Measurements from ENCODE around the gene CEP20. TPM values are rescaled to one million over a fixed set of nuclear protein-coding genes. Genes with fewer than 3 reads are reported as not detected.

Gene CEP20
- total RNA-seq, 2 experiments from 2014 or later: 34.5 to 39.0 TPM

GRCh38 chr16:15835136-15835878 lies 53.1 kb downstream of the CEP20 start:
- H3K9me3 Mint-ChIP-seq: no peaks in the 10 kb centered on the region
- CTCF ChIA-PET: interaction anchor here (0.9 to 1.6 kb wide), 2 partner anchors 12 to 292 kb away, joined by 3 to 4 read pairs; no protein-coding TSS in a partner anchor
- H3K27me3 Mint-ChIP-seq: no peaks in the 10 kb centered on the region
- no peak for DNase-seq
- POLR2A ChIA-PET: no interaction called here
- no peak for TF ChIP-seq CTCF (IDR thresholded peaks at IDR 0.05)
- no peak overlapping the region for H3K4me3 Mint-ChIP-seq
- H3K4me1 Mint-ChIP-seq (ENCODE audit: low read depth): peaks cover 9% of the 10 kb centered on the region
- ATAC-seq: peak; percentile 68
- no peaks in the 10 kb centered on the region for H3K36me3 Mint-ChIP-seq (ENCODE audit: low read depth)
- H3K27ac Mint-ChIP-seq: no peak overlapping the region
- intact Hi-C loops (cut with micrococcal nuclease): no loop called here

GRCh38 chr16:15834502-15834901 lies 53.9 kb downstream of the CEP20 start:
- H3K4me3 Mint-ChIP-seq: no peak overlapping the region
- ATAC-seq: no peak
- peaks cover 9% of the 10 kb centered on the region for H3K4me1 Mint-ChIP-seq (ENCODE audit: low read depth)
- DNase-seq: no peak
- H3K27ac Mint-ChIP-seq: no peak overlapping the region
- no peaks in the 10 kb centered on the region for H3K9me3 Mint-ChIP-seq
- no peak for TF ChIP-seq CTCF (IDR thresholded peaks at IDR 0.05)
- intact Hi-C loops (cut with micrococcal nuclease): no loop called here
- POLR2A ChIA-PET: no interaction called here
- CTCF ChIA-PET: interaction anchor here (1.2 kb wide), 1 partner anchor 54 kb away, joined by 3 read pairs; the partner anchor contains the start of gene CEP20
- H3K36me3 Mint-ChIP-seq (ENCODE audit: low read depth): no peaks in the 10 kb centered on the region
- no peaks in the 10 kb centered on the region for H3K27me3 Mint-ChIP-seq

- H3K9me3 Mint-ChIP-seq: no peaks in the 10 kb centered on the region
- H3K27ac Mint-ChIP-seq: no peak overlapping the region
- no peak for TF ChIP-seq CTCF (IDR thresholded peaks at IDR 0.05)
- no peak for ATAC-seq
- no peak overlapping the region for H3K4me3 Mint-ChIP-seq
- no peaks in the 10 kb centered on the region for H3K27me3 Mint-ChIP-seq
- H3K4me1 Mint-ChIP-seq (ENCODE audit: low read depth): peaks cover 9% of the 10 kb centered on the region
- intact Hi-C loops (cut with micrococcal nuclease): no loop called here
- POLR2A ChIA-PET: interaction anchor here (0.6 kb wide), 1 partner anchor 294 kb away, joined by 3 read pairs; no protein-coding TSS in a partner anchor
- H3K36me3 Mint-ChIP-seq (ENCODE audit: low read depth): no peaks in the 10 kb centered on the region
- CTCF ChIA-PET: interaction anchor here (1.1 to 1.2 kb wide), 2 partner anchors 11 to 55 kb away, joined by 3 to 5 read pairs; partner anchors contain the start of gene CEP20
- DNase-seq: no peak
Observed at GRCh38 chr16:15833541-15833940, 54.9 kb downstream of the CEP20 start.

- no peaks in the 10 kb centered on the region for H3K27me3 Mint-ChIP-seq
- no peaks in the 10 kb centered on the region for H3K9me3 Mint-ChIP-seq
- no peak for DNase-seq
- ChIA-PET CTCF (interaction anchor here (1.9 kb wide), 1 partner anchor 11 kb away, joined by 5 read pairs; no protein-coding TSS in a partner anchor), POLR2A (no interaction called here)
- no peak for ATAC-seq
- no peak for TF ChIP-seq CTCF (IDR thresholded peaks at IDR 0.05)
- no peak overlapping the region for H3K4me3 Mint-ChIP-seq
- intact Hi-C loops (cut with micrococcal nuclease): no loop called here
- H3K27ac Mint-ChIP-seq: no peak overlapping the region
- peaks cover 9% of the 10 kb centered on the region for H3K4me1 Mint-ChIP-seq (ENCODE audit: low read depth)
- H3K36me3 Mint-ChIP-seq (ENCODE audit: low read depth): no peaks in the 10 kb centered on the region
Observed at GRCh38 chr16:15832241-15832640, 56.2 kb downstream of the CEP20 start.

- Mint-ChIP-seq H3K4me3 (no peak overlapping the region), H3K36me3 (ENCODE audit: low read depth) (no peaks in the 10 kb centered on the region), H3K4me1 (ENCODE audit: low read depth) (peaks cover 8% of the 10 kb centered on the region), H3K27me3 (no peaks in the 10 kb centered on the region), H3K27ac (no peak overlapping the region), H3K9me3 (no peaks in the 10 kb centered on the region)
- POLR2A ChIA-PET: no interaction called here
- no peak for TF ChIP-seq CTCF (IDR thresholded peaks at IDR 0.05)
- CTCF ChIA-PET: no interaction called here
- no peak for ATAC-seq
- no peak for DNase-seq
- intact Hi-C loops (cut with micrococcal nuclease): no loop called here
Observed at GRCh38 chr16:15830832-15831451, 57.5 kb downstream of the CEP20 start.

All from activated CD8-positive, alpha-beta T cell treated with anti-CD3 and anti-CD28 coated beads for 36 hours (primary cell).